ENCODE data around the gene CTNNA3. TPM values are rescaled to one million over a fixed set of nuclear protein-coding genes. Genes with fewer than 3 reads are reported as not detected.

CTNNA3 gene
- total and polyA plus RNA-seq, 10 donors: 0.03 to 2.4 (median 0.76) TPM; not detected in 1

DNA sequence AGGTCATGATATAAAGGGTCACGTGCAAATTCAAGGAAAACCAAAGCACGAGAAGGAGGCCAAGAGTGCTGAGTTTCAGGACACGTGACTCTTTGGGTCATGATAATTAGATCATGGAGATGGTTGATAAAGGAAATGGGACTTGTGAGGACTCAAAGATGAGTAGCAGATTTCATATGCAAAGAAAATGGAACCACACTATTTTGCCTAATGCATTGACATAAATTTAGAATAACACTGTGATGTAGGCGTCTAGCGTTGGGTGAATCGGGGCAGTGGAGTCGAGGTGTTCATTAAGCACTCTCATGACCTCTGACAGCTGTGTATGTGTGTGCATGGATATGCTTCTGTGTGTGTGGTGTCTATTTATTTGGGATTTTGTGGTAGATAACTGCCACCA, 1795.7 kb downstream of the CTNNA3 start:
- DNase-seq: no peak
- Histone ChIP-seq H3K27ac (no peak overlapping the region), H3K27me3 (replicated peaks in 1 of 7) (no peaks in the 10 kb centered on the region), H3K9me3 (no peaks in the 10 kb centered on the region), H3K4me3 (no peak overlapping the region), H3K36me3 (no peaks in the 10 kb centered on the region), H3K4me1 (peaks cover 0 to 4% (median 0%) of the 10 kb centered on the region in 6 donors)
- WGBS, 5 donors: 78 to 91% (median 88%) methylated on average over 7 of the region's 7 CpGs
- intact Hi-C loops (cut with DNase I; ENCODE audit: low total_unique reads): no loop called here
- TF ChIP-seq POLR2A (IDR thresholded peaks at IDR 0.05) (no peak), POLR2AphosphoS5 (IDR thresholded peaks at IDR 0.05) (no peak)
- TF ChIP-seq, protein P1, sequence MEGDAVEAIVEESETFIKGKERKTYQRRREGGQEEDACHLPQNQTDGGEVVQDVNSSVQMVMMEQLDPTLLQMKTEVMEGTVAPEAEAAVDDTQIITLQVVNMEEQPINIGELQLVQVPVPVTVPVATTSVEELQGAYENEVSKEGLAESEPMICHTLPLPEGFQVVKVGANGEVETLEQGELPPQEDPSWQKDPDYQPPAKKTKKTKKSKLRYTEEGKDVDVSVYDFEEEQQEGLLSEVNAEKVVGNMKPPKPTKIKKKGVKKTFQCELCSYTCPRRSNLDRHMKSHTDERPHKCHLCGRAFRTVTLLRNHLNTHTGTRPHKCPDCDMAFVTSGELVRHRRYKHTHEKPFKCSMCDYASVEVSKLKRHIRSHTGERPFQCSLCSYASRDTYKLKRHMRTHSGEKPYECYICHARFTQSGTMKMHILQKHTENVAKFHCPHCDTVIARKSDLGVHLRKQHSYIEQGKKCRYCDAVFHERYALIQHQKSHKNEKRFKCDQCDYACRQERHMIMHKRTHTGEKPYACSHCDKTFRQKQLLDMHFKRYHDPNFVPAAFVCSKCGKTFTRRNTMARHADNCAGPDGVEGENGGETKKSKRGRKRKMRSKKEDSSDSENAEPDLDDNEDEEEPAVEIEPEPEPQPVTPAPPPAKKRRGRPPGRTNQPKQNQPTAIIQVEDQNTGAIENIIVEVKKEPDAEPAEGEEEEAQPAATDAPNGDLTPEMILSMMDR (IDR thresholded peaks at IDR 0.05 in 8 of 11, conservative IDR thresholded peaks at IDR 0.05 in 3 of 11): no peak

DNA sequence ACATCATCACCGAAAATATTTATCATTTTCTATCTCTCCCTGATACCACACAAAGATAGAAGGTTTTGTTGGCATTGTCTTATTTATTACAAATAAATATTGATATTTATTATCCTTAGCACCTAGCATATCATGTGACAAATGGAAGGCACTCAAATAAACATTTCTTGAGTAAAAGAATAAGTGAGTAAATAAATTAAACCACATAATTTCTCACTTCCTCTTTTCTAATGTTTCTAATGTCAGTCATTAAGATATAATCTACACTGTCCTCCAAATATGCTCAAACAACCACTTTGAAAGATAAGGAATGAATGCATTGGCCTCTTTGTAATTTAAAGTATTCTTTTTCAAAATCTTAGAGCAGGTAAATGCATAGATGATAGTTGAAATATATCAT, 1797.9 kb downstream of the CTNNA3 start:
- intact Hi-C loops (cut with DNase I; ENCODE audit: low total_unique reads): no loop called here
- no peak overlapping the region for H3K27ac ChIP-seq
- H3K36me3 ChIP-seq: no peaks in the 10 kb centered on the region
- no peak for DNase-seq
- H3K4me1 ChIP-seq: peaks cover 0 to 4% (median 0%) of the 10 kb centered on the region in 6 donors
- TF ChIP-seq, protein P1 (IDR thresholded peaks at IDR 0.05 in 8 of 11, conservative IDR thresholded peaks at IDR 0.05 in 3 of 11): no peak
- no peak for TF ChIP-seq POLR2AphosphoS5 (IDR thresholded peaks at IDR 0.05)
- TF ChIP-seq POLR2A (IDR thresholded peaks at IDR 0.05): no peak
- no peaks in the 10 kb centered on the region for H3K9me3 ChIP-seq
- WGBS, 5 donors: 42 to 92% (median 71%) methylated on average over 1 of the region's 1 CpG
- H3K27me3 ChIP-seq (replicated peaks in 1 of 7): no peaks in the 10 kb centered on the region
- H3K4me3 ChIP-seq: no peak overlapping the region

DNA sequence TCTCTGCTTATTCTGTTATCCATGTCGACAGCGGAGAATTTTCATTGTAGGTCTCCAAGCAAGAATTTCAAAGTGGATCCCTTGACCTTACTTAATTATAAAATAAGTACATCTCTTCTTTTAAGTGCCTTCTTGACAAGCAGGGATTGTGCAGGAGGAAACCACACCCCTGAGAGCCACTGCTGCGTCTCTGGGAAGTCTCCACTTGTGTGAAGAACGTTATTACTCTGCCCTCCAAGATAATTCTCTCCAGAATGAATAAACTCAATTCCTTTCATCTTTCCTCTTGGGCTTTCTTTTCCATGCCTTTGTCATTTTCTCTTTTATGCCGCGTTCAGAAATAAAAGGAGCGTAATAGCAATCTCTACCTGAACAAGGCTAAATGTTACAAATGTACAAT, 1801.0 kb downstream of the CTNNA3 start:
- intact Hi-C loops (cut with DNase I; ENCODE audit: low total_unique reads): no loop called here
- no peak overlapping the region for H3K4me3 ChIP-seq
- WGBS, 5 donors: 63 to 71% (median 65%) methylated on average over 7 of the region's 7 CpGs
- peaks cover 0 to 4% (median 0%) of the 10 kb centered on the region in 6 donors for H3K4me1 ChIP-seq
- TF ChIP-seq POLR2A (IDR thresholded peaks at IDR 0.05) (no peak), POLR2AphosphoS5 (IDR thresholded peaks at IDR 0.05) (no peak)
- TF ChIP-seq, protein P1 (IDR thresholded peaks at IDR 0.05 in 8 of 11, conservative IDR thresholded peaks at IDR 0.05 in 3 of 11): no peak
- no peak overlapping the region for H3K27ac ChIP-seq
- H3K36me3 ChIP-seq: no peaks in the 10 kb centered on the region
- DNase-seq: no peak
- no peaks in the 10 kb centered on the region for H3K9me3 ChIP-seq
- H3K27me3 ChIP-seq (replicated peaks in 1 of 7): no peaks in the 10 kb centered on the region

DNA sequence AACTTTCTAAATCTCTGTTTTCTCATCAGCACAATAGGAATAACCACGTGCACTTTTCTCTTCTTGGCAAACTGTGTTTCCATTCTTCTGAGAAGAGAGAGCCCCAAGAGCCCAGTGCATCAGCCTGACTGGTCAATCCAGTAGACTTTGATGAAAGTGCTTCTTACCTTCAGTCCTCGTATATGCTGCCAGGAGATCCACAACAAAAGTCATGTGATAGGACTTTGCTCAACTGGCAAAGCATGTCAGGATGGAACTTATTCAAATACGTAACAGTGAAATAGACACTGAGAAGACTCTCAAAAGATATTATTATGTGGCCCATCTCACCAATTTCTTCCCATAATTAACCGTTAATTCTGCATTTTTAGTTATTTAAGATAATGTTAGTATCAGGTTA, 1801.6 kb downstream of the CTNNA3 start:
- H3K36me3 ChIP-seq: no peaks in the 10 kb centered on the region
- intact Hi-C loops (cut with DNase I; ENCODE audit: low total_unique reads): no loop called here
- peaks cover 0 to 4% (median 0%) of the 10 kb centered on the region in 6 donors for H3K4me1 ChIP-seq
- no peaks in the 10 kb centered on the region for H3K9me3 ChIP-seq
- TF ChIP-seq POLR2AphosphoS5 (IDR thresholded peaks at IDR 0.05) (no peak), POLR2A (IDR thresholded peaks at IDR 0.05) (no peak)
- TF ChIP-seq, protein P1 (IDR thresholded peaks at IDR 0.05 in 8 of 11, conservative IDR thresholded peaks at IDR 0.05 in 3 of 11): no peak
- no peak for DNase-seq
- 82 to 91% (median 85%) methylated on average over 4 of the region's 4 CpGs for WGBS, 5 donors
- no peaks in the 10 kb centered on the region for H3K27me3 ChIP-seq (replicated peaks in 1 of 7)
- H3K4me3 ChIP-seq: no peak overlapping the region
- H3K27ac ChIP-seq: no peak overlapping the region

Measured in spleen (tissue), 11 donors.